Mesendoderm (in vitro differentiated cells): Measurements from ENCODE around the gene ITGA11.

Source experiments
- DNase-seq: peaks from one replicate; pipeline ENCODE4 v3.0.0; 2013
- H2AK5ac ChIP-seq: 2 replicates; pipeline ENCODE4 v1.6.1; 2013; ENCODE audit warnings: low read length, inconsistent platforms
- H2BK120ac ChIP-seq: 2 replicates; pipeline ENCODE4 v1.6.1; 2013; ENCODE audit warnings: low read depth, mild to moderate bottlenecking, low read length, moderate library complexity, mixed read lengths
- H2BK15ac ChIP-seq: replicated peaks from 2 replicates; pipeline ENCODE4 v1.6.1; 2013; ENCODE audit warnings: low read depth, mild to moderate bottlenecking, moderate library complexity
- H2BK5ac ChIP-seq: 2 replicates; pipeline ENCODE4 v1.6.1; 2013; ENCODE audit warnings: low read length, inconsistent platforms
- H3K18ac ChIP-seq: 2 replicates; pipeline ENCODE4 v1.6.1; 2013; ENCODE audit warnings: mild to moderate bottlenecking, low read length, mixed read lengths
- H3K23ac ChIP-seq: one replicate; pipeline ENCODE4 v1.6.1; 2013; ENCODE audit warnings: low read length
- H3K27ac ChIP-seq: 2 replicates; pipeline ENCODE4 v1.5.1; 2013; ENCODE audit warnings: low read depth, mild to moderate bottlenecking, inconsistent platforms, low read length, moderate library complexity
- H3K27me3 ChIP-seq: 2 replicates; pipeline ENCODE4 v1.6.1; 2013; ENCODE audit warnings: low read length, control low read depth, mild to moderate bottlenecking, inconsistent platforms; ENCODE audit not compliant: insufficient read depth, poor library complexity
- H3K36me3 ChIP-seq: 2 replicates; pipeline ENCODE4 v1.6.1; 2013; ENCODE audit warnings: low read length, inconsistent platforms; ENCODE audit not compliant: control insufficient read depth, insufficient read depth
- H3K4ac ChIP-seq: one replicate; pipeline ENCODE4 v1.6.1; 2013; ENCODE audit warnings: low read depth, mild to moderate bottlenecking, low read length, moderate library complexity
- H3K4me1 ChIP-seq: 2 replicates; pipeline ENCODE4 v1.6.1; 2013; ENCODE audit warnings: low read depth, low read length, inconsistent platforms; ENCODE audit not compliant: control insufficient read depth
- H3K4me2 ChIP-seq: 2 replicates; pipeline ENCODE4 v1.6.1; 2013; ENCODE audit warnings: low read length
- H3K4me3 ChIP-seq: 2 replicates; pipeline ENCODE4 v1.5.1; 2013; ENCODE audit warnings: mild to moderate bottlenecking, low read length
- H3K56ac ChIP-seq: one replicate; pipeline ENCODE4 v1.6.1; 2013; ENCODE audit warnings: low read length
- H3K79me1 ChIP-seq: 2 replicates; pipeline ENCODE4 v1.6.1; 2013; ENCODE audit warnings: low read length, inconsistent platforms
- H3K79me2 ChIP-seq: 2 replicates; pipeline ENCODE4 v1.6.1; 2013; ENCODE audit warnings: mild to moderate bottlenecking, low read length; ENCODE audit not compliant: control insufficient read depth, insufficient read depth
- H3K9ac ChIP-seq: 2 replicates; pipeline ENCODE4 v1.6.1; 2013; ENCODE audit warnings: low read length, inconsistent platforms
- H4K5ac ChIP-seq: one replicate; pipeline ENCODE4 v1.6.1; 2013; ENCODE audit warnings: low read length
- H4K8ac ChIP-seq: one replicate; pipeline ENCODE4 v1.6.1; 2013; ENCODE audit warnings: low read depth, mild to moderate bottlenecking, control low read depth, low read length, moderate library complexity
- WGBS: extraction: QIAGEN DNeasy Blood & Tissue Kit; methylation state at CpG from one replicate; pipeline ENCODE4 v1.1.7; 2013; ENCODE audit warnings: low lambda C conversion rate, missing lambda C conversion rate; ENCODE audit not compliant: insufficient coverage; ENCODE audit errors: extremely low coverage; 5-methylcytosine and 5-hydroxymethylcytosine counted together

Gene ITGA11

GRCh38 chr15:68427366-68427765 is 4.6 kb downstream of the ITGA11 start:
- no peak overlapping the region for H3K27ac ChIP-seq
- peaks cover 7% of the 10 kb centered on the region for H3K27me3 ChIP-seq
- no peaks in the 10 kb centered on the region for H3K79me1 ChIP-seq
- H3K56ac ChIP-seq: no peak overlapping the region
- no peak overlapping the region for H2BK5ac ChIP-seq
- no peak overlapping the region for H2BK15ac ChIP-seq
- no peaks in the 10 kb centered on the region for H3K79me2 ChIP-seq
- DNase-seq: peak; percentile 35
- no peaks in the 10 kb centered on the region for H3K36me3 ChIP-seq
- H3K23ac ChIP-seq: no peak overlapping the region
- no peak overlapping the region for H3K4me3 ChIP-seq
- H4K5ac ChIP-seq: no peak overlapping the region
- no peak overlapping the region for H3K4ac ChIP-seq
- H3K9ac ChIP-seq: no peak overlapping the region
- no peak overlapping the region for H3K18ac ChIP-seq
- H3K4me1 ChIP-seq: peaks cover 2% of the 10 kb centered on the region
- no peak overlapping the region for H2BK120ac ChIP-seq
- no peak overlapping the region for H3K4me2 ChIP-seq
- no peak overlapping the region for H4K8ac ChIP-seq
- no peak overlapping the region for H2AK5ac ChIP-seq
- no CpG with 5 or more reads among the region's 3 CpGs for WGBS

GRCh38 chr15:68426116-68426515 is 5.8 kb downstream of the ITGA11 start:
- Histone ChIP-seq H3K27me3 (no peaks in the 10 kb centered on the region), H4K5ac (no peak overlapping the region), H3K4me2 (no peak overlapping the region), H3K18ac (no peak overlapping the region), H3K4me3 (no peak overlapping the region), H3K4ac (no peak overlapping the region), H3K9ac (no peak overlapping the region), H2BK15ac (no peak overlapping the region), H2BK5ac (no peak overlapping the region), H3K79me2 (no peaks in the 10 kb centered on the region), H3K23ac (no peak overlapping the region), H2BK120ac (no peak overlapping the region), H3K36me3 (no peaks in the 10 kb centered on the region), H3K79me1 (no peaks in the 10 kb centered on the region), H4K8ac (no peak overlapping the region), H3K56ac (no peak overlapping the region), H3K4me1 (peaks cover 6% of the 10 kb centered on the region), H3K27ac (no peak overlapping the region), H2AK5ac (no peak overlapping the region)
- WGBS: no CpG with 5 or more reads among the region's 6 CpGs
- DNase-seq: no peak

GRCh38 chr15:68425428-68426060 is 6.4 kb downstream of the ITGA11 start:
- peaks cover 8% of the 10 kb centered on the region for H3K4me1 ChIP-seq
- no peaks in the 10 kb centered on the region for H3K79me2 ChIP-seq
- no peak overlapping the region for H2AK5ac ChIP-seq
- no peaks in the 10 kb centered on the region for H3K79me1 ChIP-seq
- H3K23ac ChIP-seq: no peak overlapping the region
- no peak overlapping the region for H3K18ac ChIP-seq
- no peak overlapping the region for H2BK5ac ChIP-seq
- no peaks in the 10 kb centered on the region for H3K27me3 ChIP-seq
- no peak overlapping the region for H3K27ac ChIP-seq
- no peak overlapping the region for H3K4me2 ChIP-seq
- H3K36me3 ChIP-seq: no peaks in the 10 kb centered on the region
- H2BK120ac ChIP-seq: no peak overlapping the region
- no peak overlapping the region for H3K4ac ChIP-seq
- DNase-seq: no peak
- H3K56ac ChIP-seq: no peak overlapping the region
- no peak overlapping the region for H4K5ac ChIP-seq
- WGBS: no CpG with 5 or more reads among the region's 9 CpGs
- H3K9ac ChIP-seq: no peak overlapping the region
- no peak overlapping the region for H2BK15ac ChIP-seq
- no peak overlapping the region for H4K8ac ChIP-seq
- H3K4me3 ChIP-seq: no peak overlapping the region

GRCh38 chr15:68424754-68425390 is 7.1 kb downstream of the ITGA11 start:
- no peaks in the 10 kb centered on the region for H3K36me3 ChIP-seq
- DNase-seq: no peak
- H4K8ac ChIP-seq: no peak overlapping the region
- H3K4me1 ChIP-seq: peaks cover 11% of the 10 kb centered on the region
- no peak overlapping the region for H3K23ac ChIP-seq
- no peaks in the 10 kb centered on the region for H3K79me2 ChIP-seq
- no peak overlapping the region for H3K4me2 ChIP-seq
- H3K27me3 ChIP-seq: no peaks in the 10 kb centered on the region
- H3K27ac ChIP-seq: no peak overlapping the region
- H3K9ac ChIP-seq: no peak overlapping the region
- no peak overlapping the region for H3K18ac ChIP-seq
- no peak overlapping the region for H2AK5ac ChIP-seq
- H3K4ac ChIP-seq: no peak overlapping the region
- no peak overlapping the region for H2BK15ac ChIP-seq
- H3K56ac ChIP-seq: no peak overlapping the region
- H3K4me3 ChIP-seq: no peak overlapping the region
- H4K5ac ChIP-seq: no peak overlapping the region
- no CpG with 5 or more reads among the region's 7 CpGs for WGBS
- H2BK5ac ChIP-seq: no peak overlapping the region
- peak overlapping the region; percentile 31 for H2BK120ac ChIP-seq
- H3K79me1 ChIP-seq: no peaks in the 10 kb centered on the region

GRCh38 chr15:68423359-68424296 is 8.3 kb downstream of the ITGA11 start:
- Histone ChIP-seq H3K4me3 (no peak overlapping the region), H3K4me1 (peaks cover 14% of the 10 kb centered on the region), H3K79me2 (no peaks in the 10 kb centered on the region), H2BK5ac (no peak overlapping the region), H3K56ac (peak overlapping the region; percentile 19), H3K27ac (no peak overlapping the region), H2BK120ac (no peak overlapping the region), H4K8ac (no peak overlapping the region), H2AK5ac (no peak overlapping the region), H3K23ac (no peak overlapping the region), H3K18ac (no peak overlapping the region), H3K4me2 (no peak overlapping the region), H3K79me1 (no peaks in the 10 kb centered on the region), H3K36me3 (no peaks in the 10 kb centered on the region), H2BK15ac (no peak overlapping the region), H3K9ac (no peak overlapping the region), H3K4ac (no peak overlapping the region), H3K27me3 (no peaks in the 10 kb centered on the region), H4K5ac (no peak overlapping the region)
- no peak for DNase-seq
- WGBS: no CpG with 5 or more reads among the region's 10 CpGs
